Cardiac ventricle fibroblast (primary cell): ENCODE measurements around the gene CBLIF. TPM values are rescaled to one million over a fixed set of nuclear protein-coding genes. Genes with fewer than 3 reads are reported as not detected.

Experiments used
- total RNA-seq: library from RNA; depleted of rRNA; stranded (reverse); fragments of >200 nt; gene quantifications from 2 replicates; pipeline ENCODE4 v1.2.3, GENCODE V29; 2015

Gene CBLIF
- total RNA-seq, result not detected in 2 replicates

DNA sequence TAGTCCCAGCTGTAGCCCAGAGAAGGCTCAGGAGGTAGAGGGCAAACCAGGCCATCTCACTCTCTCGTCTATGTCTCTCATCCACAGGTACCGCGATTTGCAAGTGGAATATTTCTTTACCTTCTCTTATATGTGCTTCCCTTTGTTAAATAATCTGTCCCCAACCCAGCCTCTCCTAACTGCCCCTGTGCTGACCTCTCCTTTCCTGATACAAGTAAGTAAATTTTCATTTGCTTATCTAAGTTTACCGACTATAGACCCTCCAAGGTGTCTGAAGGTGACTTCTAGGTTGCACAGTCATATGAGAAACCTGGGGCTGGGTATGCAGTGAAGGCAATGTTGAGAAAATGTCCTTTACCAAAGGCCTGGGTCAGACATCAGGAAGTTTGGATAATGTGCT is at the start of gene CBLIF:
CBLIF (minus strand) TSS at position 101 of the 400 bp plus-strand sequence; CDS start at position 55, 46 bp downstream.

DNA sequence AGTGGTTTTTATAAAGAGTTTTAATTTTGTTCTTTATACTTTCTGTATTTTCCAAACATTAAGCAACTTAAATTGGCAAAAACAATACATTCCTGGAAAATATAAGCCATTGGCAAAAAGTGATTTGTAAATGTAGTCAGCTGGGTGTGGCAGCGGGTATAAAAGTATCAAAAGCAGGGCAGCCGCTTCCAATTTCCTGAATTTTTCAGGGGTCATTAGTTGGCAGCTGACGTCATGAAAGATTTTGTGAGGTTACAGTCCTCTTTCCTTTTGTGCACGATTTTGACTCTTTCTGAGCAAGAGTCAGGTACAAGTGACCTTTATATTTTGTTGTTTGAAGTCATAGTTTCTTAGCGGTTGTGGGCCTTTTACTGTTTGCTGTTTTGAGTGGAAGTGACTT is 33.3 kb upstream of the CBLIF start, which contains the start of gene OOSP3:
OOSP3 (plus strand) TSS at position 208 of the 400 bp plus-strand sequence; CDS start at position 235, 27 bp downstream.

DNA sequence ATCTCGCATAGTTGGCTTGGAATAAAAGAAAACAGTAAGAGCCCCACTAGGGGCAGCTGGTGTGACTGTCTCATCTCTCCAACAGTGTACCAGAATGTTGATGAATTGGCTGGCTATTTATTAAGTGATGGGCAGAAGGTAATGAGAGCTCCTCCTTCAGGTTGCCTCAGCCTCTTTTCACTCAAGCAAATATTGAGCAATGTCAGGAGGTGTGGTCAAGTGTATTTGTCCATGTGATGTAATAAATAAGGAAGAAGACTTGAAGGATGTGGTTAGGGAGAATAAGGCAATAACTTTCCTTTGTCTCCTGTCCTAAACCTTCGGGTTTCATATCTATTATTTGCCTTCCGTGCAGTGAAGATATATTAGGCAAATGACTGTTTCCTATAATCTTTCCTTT is 21.1 kb upstream of the CBLIF start, which contains the start of gene TCN1:
TCN1 (minus strand) TSS at position 91 of the 400 bp plus-strand sequence; CDS start at position 74, 17 bp downstream.

DNA sequence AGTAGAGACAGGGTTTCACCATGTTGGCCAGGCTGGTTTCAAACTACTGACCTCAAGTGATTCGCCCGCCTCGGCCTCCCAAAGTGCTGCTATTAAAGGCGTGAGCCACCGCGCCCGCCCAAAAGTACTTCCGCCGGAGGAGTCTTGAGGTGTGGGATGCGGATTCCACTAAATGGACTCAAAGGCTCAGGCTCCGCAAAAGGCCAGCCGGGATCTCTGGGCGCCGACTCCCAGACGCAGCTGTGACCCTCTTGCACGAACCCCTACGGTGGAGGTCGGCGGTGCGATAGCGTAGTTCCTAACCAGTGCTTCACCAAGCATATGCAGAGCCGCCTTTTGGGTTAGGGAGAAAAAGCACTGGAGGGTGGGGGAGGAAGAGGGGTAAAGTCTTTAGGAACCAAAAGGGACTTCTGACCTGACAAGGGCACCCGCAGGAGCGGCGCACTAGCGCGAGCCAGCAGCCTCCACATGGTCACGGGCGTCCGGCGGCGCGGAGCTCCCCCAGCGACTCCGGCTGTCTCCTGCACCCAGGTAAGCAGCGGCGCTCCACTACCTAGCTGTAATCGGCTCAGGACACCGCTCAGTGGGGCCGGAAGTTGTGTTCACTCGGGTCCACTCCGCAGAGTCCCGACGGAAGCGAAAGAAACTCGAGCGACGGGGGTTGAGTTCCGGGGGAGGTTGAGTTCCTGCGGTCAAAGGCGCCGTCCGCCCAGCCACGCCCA is 34.9 kb downstream of the CBLIF start, which contains the start of gene MRPL16:
MRPL16 (minus strand) TSS at position 590 of the 722 bp plus-strand sequence; CDS start at position 470, 120 bp downstream.

Other genes with a start within 250 kb of the CBLIF start
- gene OSBP, start 229.7 kb downstream of the CBLIF start, total RNA-seq, result 35.4 and 37.6 TPM in 2 replicates
- 9.4 and 9.9 TPM in 2 replicates for gene PATL1, start 176.5 kb downstream of the CBLIF start, total RNA-seq
- gene OR10V1, start 131.7 kb downstream of the CBLIF start, total RNA-seq, result not detected in 2 replicates
- 8.7 and 10.9 TPM in 2 replicates for gene STX3, start 90.1 kb downstream of the CBLIF start, total RNA-seq
- 36.2 and 36.4 TPM in 2 replicates for gene MRPL16, start 34.7 kb downstream of the CBLIF start, total RNA-seq
- 0.83 TPM in 1 of 2 replicates, not detected in the other for gene TCN1, start 21.0 kb upstream of the CBLIF start, total RNA-seq
- not detected in 2 replicates for gene OOSP3, start 33.3 kb upstream of the CBLIF start, total RNA-seq
- gene OOSP1, start 92.9 kb upstream of the CBLIF start, total RNA-seq, result not detected in 2 replicates
- not detected in 2 replicates for gene OOSP4A, start 118.5 kb upstream of the CBLIF start, total RNA-seq
- gene OOSP4B, start 171.7 kb upstream of the CBLIF start, total RNA-seq, result not detected in 2 replicates
- not detected in 2 replicates for gene OOSP2, start 194.9 kb upstream of the CBLIF start, total RNA-seq
- gene MS4A3, start 211.2 kb upstream of the CBLIF start, total RNA-seq, result not detected in 2 replicates
- not detected in 2 replicates for gene MS4A2, start 243.2 kb upstream of the CBLIF start, total RNA-seq